SK-N-SH treated with all-trans-retinoic acid at 6 μM for 48 hours (cell line): ENCODE data around the gene OSBPL9.

Experiments used
- ARNTL ChIP-seq: fragments of 450-650 bp; formaldehyde crosslinking; IDR thresholded peaks from 2 replicates; pipeline ENCODE4 v1.5.0; 2020; ENCODE audit warnings: low read depth, mild to moderate bottlenecking, moderate library complexity, borderline replicate concordance
- BACH2 ChIP-seq: fragments of 250-450 bp; sonication (Bioruptor Pico); IDR thresholded peaks from 2 replicates; pipeline ENCODE4 v1.9.0; 2021; ENCODE audit warnings: mild to moderate bottlenecking, borderline replicate concordance
- CSDC2 ChIP-seq: fragments of 250-450 bp; sonication (Bioruptor Pico); IDR thresholded peaks from 2 replicates; pipeline ENCODE4 v1.5.0; 2020; ENCODE audit warnings: mild to moderate bottlenecking, moderate library complexity
- POU6F1 ChIP-seq: fragments of 250-450 bp; sonication (Bioruptor Pico); IDR thresholded peaks from 2 replicates; pipeline ENCODE4 v1.8.0; 2021; ENCODE audit warnings: low read depth, mild to moderate bottlenecking, moderate library complexity, borderline replicate concordance
- TOX ChIP-seq: fragments of 250-450 bp; sonication (Bioruptor Pico); IDR thresholded peaks from 2 replicates; pipeline ENCODE4 v1.8.0; 2021; ENCODE audit warnings: mild to moderate bottlenecking, moderate library complexity, borderline replicate concordance
- ZFP3 ChIP-seq: fragments of 250-450 bp; sonication (Bioruptor Pico); IDR thresholded peaks from 2 replicates; pipeline ENCODE4 v1.5.0; 2020; ENCODE audit warnings: mild to moderate bottlenecking, moderate library complexity
- ZFP30 ChIP-seq: fragments of 450-650 bp; formaldehyde crosslinking; IDR thresholded peaks from 2 replicates; pipeline ENCODE4 v1.5.0; 2022; ENCODE audit warnings: mild to moderate bottlenecking, moderate library complexity
- ZNF565 ChIP-seq: fragments of 450-650 bp; formaldehyde crosslinking; conservative IDR thresholded peaks from 2 replicates; pipeline ENCODE4 v1.5.0; 2020; ENCODE audit warnings: low read depth, mild to moderate bottlenecking, moderate library complexity
- ZNF70 ChIP-seq: fragments of 450-650 bp; formaldehyde crosslinking; IDR thresholded peaks from 2 replicates; pipeline ENCODE4 v1.5.0; 2020; ENCODE audit warnings: mild to moderate bottlenecking, moderate library complexity
- TF ChIP-seq, protein P1 (sequence below): fragments of 250-450 bp; sonication (Bioruptor Pico); IDR thresholded peaks from 2 replicates; pipeline ENCODE4 v1.8.0; 2020; ENCODE audit warnings: mild to moderate bottlenecking, moderate library complexity, borderline replicate concordance
- TF ChIP-seq, protein P2 (sequence below): fragments of 250-450 bp; sonication (Bioruptor Pico); IDR thresholded peaks from 2 replicates; pipeline ENCODE4 v1.5.1; 2020; ENCODE audit warnings: low read depth, mild to moderate bottlenecking, moderate library complexity

- TF ChIP-seq ZFP3 (0 out of 2 replicates have a peak, but pooled peaks have one; percentile 11), ZFP30 (no peak), ARNTL (CRISPR knock-in tag) (no peak), POU6F1 (CRISPR knock-in tag) (no peak), TOX (CRISPR knock-in tag) (no peak), BACH2 (no peak), CSDC2 (no peak; the same call in 1 of the 2 replicates), ZNF565 (no peak), ZNF70 (no peak)
- TF ChIP-seq, protein P1, sequence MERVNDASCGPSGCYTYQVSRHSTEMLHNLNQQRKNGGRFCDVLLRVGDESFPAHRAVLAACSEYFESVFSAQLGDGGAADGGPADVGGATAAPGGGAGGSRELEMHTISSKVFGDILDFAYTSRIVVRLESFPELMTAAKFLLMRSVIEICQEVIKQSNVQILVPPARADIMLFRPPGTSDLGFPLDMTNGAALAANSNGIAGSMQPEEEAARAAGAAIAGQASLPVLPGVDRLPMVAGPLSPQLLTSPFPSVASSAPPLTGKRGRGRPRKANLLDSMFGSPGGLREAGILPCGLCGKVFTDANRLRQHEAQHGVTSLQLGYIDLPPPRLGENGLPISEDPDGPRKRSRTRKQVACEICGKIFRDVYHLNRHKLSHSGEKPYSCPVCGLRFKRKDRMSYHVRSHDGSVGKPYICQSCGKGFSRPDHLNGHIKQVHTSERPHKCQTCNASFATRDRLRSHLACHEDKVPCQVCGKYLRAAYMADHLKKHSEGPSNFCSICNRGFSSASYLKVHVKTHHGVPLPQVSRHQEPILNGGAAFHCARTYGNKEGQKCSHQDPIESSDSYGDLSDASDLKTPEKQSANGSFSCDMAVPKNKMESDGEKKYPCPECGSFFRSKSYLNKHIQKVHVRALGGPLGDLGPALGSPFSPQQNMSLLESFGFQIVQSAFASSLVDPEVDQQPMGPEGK (CRISPR knock-in tag) = no peak
- TF ChIP-seq, protein P2, sequence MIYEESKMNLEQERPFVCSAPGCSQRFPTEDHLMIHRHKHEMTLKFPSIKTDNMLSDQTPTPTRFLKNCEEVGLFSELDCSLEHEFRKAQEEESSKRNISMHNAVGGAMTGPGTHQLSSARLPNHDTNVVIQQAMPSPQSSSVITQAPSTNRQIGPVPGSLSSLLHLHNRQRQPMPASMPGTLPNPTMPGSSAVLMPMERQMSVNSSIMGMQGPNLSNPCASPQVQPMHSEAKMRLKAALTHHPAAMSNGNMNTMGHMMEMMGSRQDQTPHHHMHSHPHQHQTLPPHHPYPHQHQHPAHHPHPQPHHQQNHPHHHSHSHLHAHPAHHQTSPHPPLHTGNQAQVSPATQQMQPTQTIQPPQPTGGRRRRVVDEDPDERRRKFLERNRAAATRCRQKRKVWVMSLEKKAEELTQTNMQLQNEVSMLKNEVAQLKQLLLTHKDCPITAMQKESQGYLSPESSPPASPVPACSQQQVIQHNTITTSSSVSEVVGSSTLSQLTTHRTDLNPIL (CRISPR knock-in tag) = peak; percentile 74; the same call in 1 of the 2 replicates
Observed at GRCh38 chr1:51642739-51643142, 25.8 kb downstream of the OSBPL9 start.
